Renal cortex interstitium (tissue), 11 donors: Measurements from ENCODE around the gene B4GALT6. TPM values are rescaled to one million over a fixed set of nuclear protein-coding genes. Genes with fewer than 3 reads are reported as not detected.

Experiments used
- DNase-seq, 11 donors: peaks; one replicate each; pipeline ENCODE4 v3.0.0-alpha.2; 2013; ENCODE audit warnings: low read depth in 9 of 11, low spot score in 4 of 11; ENCODE audit errors: extremely low read depth in 1 of 11
- polyA plus RNA-seq, 3 donors: library from polyadenylated mRNA; unstranded; fragments of 120-200 nt; gene quantifications; one replicate each; pipeline ENCODE4 v1.2.1, GENCODE V29; 2013; ENCODE audit not compliant: insufficient read length in 3 of 3

B4GALT6 gene
- polyA plus RNA-seq, 3 donors: 14.5 to 19.2 (median 16.1) TPM

DNA sequence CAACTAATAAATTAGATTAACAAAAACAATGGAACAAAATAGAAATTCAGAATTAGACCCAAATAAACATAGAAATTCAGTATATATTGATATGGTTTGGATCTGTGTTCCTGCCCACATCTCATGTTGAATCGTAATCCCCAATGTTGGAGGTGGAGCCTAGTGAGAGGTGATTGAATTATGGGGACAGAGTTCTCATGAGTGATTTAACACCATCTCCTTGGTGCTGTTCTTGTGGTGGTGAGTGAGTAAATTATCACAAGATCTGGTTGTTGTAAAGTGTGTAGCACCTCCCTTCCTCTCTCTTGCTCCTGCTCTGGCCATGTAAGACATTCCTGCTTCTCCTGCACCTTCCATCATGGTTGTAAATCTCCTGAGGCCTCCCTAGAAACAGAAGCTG, 16.6 kb upstream of the B4GALT6 start:
- DNase-seq: no peak

DNA sequence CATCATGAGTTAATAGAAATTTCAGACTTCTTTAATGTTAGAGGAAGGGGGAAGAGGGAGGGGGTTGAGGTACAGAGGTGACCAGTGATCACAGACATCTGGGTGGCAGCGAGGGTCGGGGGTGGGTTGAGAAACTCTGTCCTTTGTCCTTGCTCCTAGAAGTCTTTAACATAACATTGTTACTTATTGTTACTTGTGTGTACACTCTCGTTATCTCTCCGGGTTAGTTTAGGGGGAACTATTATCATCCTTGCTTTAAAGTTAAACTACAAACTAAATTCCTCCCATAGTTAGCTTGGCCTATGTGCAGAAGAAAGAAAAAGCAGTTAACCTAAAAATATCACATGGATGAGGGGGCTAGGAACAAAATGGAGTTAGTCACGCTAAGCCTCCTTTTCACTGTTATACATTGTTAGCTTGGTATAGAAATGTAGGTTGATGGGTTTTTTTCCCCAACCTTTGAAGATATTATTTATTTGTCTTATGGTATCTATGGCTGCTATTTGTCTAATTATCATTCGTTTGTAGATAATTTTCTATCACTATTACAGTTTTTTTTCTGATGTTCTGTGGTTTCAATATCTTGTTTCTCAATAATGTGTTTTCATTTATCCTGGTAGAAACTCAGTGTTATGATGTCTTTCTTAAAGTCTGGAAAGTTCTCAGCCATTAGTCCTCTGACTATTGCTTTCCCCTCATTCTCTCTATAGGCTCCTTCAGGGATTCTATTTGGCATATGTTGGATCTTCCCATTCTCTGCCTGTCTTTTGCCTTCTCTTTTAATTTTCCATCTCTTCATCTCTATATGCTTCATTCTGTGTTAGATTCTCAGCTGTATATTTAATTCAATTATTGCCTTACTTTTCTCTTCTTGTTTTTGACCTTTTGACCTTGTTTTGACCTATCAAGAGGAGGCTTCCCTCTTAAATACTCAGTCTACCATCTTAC, 13.2 kb upstream of the B4GALT6 start:
- DNase-seq: no peak

GRCh38 chr18:31695989-31696388, 11.6 kb upstream of the B4GALT6 start:
- no peak for DNase-seq

GRCh38 chr18:31694297-31694696, 9.9 kb upstream of the B4GALT6 start:
- DNase-seq: no peak

DNA sequence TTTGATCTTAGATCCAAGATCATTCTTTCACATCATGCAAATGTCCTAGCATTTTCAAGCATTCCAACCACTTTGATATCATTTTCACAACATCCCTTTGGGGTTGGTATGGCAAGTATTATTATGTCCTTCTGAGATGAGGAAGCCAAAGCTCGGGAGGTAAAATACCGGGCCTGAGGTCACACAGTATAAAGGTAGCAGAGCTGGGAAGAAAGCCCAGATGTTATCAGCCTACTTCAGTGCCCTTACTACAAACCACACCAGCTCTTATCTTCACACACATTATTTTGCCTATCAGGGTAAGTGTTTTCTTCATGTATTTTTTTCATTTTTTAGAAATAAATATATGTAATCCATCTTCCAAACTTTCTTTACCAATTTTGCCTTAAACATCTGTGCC, 4.2 kb upstream of the B4GALT6 start:
- no peak for DNase-seq

GRCh38 chr18:31686986-31687928, 2.9 kb upstream of the B4GALT6 start:
- no peak for DNase-seq

DNA sequence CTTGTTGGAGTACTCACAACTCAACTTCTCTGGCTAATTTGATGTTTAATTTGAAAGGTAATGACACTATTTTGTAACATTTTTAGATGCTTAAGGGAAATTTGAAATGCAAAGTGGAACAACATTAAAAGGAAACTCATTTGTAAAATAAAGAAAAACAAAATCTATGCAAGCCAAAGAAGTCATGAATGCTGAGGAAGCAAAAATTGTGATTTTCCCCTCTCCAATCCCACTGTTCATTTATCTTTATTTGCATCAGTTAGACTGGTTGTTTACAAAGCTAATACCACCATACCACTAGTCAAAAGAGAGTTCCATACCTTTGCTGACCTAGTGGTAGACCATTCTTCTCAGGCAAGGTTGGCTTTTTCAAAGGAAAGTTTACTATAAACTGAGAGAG, 2.2 kb upstream of the B4GALT6 start:
- DNase-seq: no peak

DNA sequence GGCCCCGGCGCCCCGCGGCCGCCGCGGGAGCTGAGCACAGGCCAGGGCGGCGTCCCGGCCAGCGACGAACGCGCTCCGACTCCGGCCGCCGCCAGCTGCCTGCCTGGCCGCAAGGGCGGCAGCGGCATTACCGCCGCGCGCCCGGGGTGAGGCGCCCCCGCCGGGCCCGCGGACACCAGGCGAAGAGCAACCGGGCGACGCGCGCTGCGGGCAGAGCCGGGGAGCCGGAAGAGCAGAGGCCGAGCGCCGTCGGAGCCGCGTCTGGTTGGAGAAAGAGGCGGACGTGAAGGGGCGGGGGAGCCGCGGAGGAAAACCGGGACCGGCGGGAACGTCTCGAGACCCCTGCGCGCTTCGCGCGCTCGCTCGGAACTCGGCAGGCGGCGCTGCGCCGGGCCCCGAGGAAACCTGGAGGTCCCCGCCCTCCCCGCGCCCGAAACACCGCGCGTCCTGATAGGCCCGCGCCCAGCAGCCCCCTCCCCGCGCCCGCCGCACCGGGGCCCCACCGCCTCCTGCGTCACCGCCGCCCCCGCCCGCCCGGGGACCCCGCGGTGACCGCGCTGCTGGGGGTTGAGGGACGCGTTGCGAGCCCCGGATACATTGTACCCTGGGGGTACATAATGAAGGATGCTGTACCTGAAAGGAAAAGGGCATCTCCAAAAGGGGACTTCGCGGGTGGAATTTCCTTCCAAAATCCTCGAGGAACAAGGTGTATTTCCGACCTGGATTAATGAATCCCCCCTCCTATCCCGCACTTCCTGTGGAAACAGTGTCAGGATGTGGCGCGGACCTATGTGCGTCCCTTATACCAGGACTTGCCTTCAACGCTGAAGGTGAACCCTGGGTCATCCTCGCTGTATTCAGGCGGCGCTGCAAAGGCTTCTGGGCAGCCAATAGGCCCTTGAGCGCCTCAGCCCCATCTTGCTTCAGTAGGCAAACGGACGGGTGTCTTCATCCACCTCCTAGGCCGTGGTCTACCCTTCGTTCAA, 1.0 kb upstream of the B4GALT6 start:
- peak in 10 of 11 donors; percentile 51 to 75 (median 63) for DNase-seq

DNA sequence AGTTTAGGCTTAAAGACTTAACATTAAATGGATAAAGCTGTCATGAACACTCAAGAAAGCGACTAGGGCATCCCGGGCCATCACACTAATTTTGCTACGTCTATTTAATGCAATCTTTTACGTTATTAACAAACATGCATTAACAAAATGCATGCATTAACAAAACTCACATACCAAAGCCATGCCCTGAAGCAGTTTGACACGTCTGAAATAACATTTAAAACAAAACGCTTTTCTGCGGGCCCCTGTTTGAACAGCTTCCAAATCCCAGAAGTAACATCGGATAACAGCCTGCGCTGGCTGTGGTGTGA, 458 bp downstream of the B4GALT6 start:
- peak in 1 of 11 donors; percentile 6 for DNase-seq

DNA sequence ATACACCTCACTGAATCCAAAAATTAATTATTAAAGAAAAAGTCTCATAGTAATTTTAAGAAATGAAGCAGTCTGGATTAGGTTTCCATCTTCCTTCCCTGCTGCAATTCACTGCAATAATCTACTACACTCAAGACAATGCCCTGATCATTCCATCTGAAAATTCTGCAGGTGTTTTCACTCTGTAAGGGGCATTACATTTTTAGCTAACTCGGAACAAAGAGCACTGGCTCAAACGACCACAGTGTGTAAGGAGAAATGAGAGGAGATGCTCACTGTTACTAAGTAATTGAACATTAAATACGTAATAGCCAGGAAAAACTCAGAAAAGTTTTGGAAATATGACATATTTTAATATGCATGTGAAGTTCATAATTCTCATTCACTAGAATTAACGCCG, 1.3 kb downstream of the B4GALT6 start:
- no peak for DNase-seq

DNA sequence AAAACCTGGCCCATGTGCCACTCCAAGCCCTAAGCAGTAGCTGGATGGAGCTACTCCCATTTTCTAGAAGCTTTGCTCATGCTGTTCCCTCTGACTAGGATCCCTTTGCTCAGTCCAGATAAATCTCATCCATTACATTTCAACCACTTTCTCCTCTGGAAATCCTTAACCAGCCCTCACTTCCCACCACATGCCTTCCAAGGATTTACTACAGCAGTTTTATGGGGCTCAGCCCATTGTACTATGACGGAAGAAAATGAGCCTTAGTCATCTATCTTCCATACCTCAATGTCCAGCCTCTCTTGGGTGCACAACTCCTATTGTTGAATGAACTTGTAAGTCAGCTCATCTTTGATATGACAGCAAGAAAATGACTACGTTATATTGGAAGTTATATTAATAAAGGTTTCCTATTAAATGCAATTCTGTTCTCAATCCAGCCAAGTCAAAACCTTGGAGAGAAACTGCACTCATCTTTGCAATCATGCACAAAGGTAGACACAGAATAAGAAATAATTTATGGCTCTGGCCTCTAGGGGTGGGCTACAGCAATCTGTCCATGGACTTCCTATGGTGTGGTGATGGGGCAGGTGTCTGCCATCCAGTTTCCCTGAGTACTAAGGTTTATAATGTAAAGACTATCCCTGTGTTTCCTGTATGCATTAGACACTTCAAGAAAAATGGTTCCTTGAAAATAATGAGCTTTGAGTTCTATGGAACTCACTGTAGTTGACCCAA, 3.4 kb downstream of the B4GALT6 start:
- DNase-seq: no peak

DNA sequence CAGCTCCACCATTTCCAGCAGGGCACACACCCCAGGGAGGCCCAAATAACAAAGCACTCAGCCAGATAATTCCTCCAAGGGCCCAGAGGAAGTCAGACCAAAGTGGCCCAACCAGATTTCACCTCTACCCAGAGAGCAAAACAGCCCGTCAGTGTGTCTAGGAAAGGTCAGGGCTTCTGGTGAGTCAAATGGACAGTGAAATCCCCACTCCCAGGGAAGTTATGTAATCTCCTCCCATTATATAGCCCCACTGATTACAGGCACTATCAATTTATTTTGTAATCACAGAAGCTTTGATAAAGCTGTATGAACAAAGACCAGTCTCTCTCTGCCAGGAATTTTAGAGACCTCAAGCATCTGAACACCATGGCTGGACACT, 4.0 kb downstream of the B4GALT6 start:
- no peak for DNase-seq

DNA sequence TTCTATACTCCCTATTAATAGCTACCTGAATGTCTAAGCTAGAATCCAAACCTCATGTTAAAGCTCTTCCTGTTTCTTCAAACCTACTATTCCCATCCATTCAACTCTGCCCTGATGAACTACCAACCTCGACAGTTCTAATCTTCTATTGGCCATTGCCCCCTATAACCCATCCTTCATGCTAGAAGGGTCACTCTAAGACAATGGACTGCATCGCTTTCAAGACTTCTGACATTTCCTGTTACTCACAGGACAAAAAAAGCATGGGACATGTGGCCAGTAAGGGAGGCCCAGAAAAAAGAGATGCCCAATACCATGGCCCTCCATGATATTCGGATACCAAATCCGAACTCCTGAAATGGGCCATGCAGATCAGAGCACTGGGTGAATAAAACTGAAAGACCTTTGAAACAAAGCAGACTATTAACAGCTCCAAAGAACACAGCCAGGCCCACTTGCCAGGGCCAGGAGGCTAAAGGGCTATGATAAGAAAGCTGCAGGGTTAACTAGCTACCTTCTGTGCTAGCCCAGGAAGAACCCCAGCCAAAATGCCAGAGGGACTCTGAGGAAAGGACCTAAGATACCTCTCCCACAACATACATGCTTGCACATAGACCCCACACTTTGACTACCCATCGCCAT, 4.5 kb downstream of the B4GALT6 start:
- no peak for DNase-seq

DNA sequence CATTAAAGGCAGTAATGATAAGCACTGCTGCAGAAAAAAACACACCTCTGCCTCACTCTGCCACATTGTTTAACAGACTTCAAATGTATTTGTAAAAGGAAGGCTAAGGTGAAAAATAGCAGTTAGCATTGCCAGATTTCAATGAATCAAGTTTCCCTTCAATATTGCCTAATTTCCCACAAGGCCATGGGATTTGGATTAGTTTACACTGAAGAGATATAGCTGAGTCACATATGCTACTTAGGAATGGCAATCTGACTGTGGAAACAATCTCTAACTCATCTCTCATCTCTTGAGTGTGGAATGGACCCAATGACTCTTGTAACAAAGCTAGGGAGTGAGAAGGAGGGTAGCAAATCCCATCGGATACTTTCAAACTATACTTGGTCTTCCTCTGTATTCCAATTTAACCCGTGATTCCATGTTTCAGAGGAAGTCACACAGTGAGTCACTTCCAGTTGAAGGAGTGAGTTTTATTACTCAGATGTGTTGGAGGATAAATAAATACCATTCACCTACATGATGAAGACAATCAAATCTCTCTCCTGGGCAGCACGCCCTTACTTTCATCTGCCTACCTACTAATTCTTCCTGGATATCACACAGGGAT, 5.1 kb downstream of the B4GALT6 start:
- no peak for DNase-seq

- no peak for DNase-seq
These were observed 6.0 kb downstream of the B4GALT6 start for GRCh38 chr18:31678425-31678824.

- no peak for DNase-seq
These were observed 6.8 kb downstream of the B4GALT6 start for GRCh38 chr18:31677592-31677991.

- DNase-seq: no peak
These were observed 9.0 kb downstream of the B4GALT6 start for GRCh38 chr18:31675404-31675803.
